Measurements from ENCODE around the gene ALDH1L2.

The ALDH1L2 gene

GRCh38 chr12:105033851-105034250, 50.4 kb downstream of the ALDH1L2 start:
- DNase-seq = no peak
- Mint-ChIP-seq H3K27me3 (no peaks in the 10 kb centered on the region), H3K4me3 (no peak overlapping the region), H3K4me1 (peaks cover 43% of the 10 kb centered on the region), H3K36me3 (peaks cover 4% of the 10 kb centered on the region), H3K9me3 (peaks cover 2% of the 10 kb centered on the region), H3K27ac (no peak overlapping the region)
- CTCF ChIA-PET = interaction anchor here (1.0 kb wide), 1 partner anchor 20 kb away, joined by 3 read pairs; no protein-coding TSS in a partner anchor

- H3K4me1 Mint-ChIP-seq = peaks cover 37% of the 10 kb centered on the region
- CTCF ChIA-PET = no interaction called here
- H3K36me3 Mint-ChIP-seq = peaks cover 4% of the 10 kb centered on the region
- no peak overlapping the region for H3K4me3 Mint-ChIP-seq
- no peak for DNase-seq
- no peak overlapping the region for H3K27ac Mint-ChIP-seq
- H3K27me3 Mint-ChIP-seq = no peaks in the 10 kb centered on the region
- peaks cover 2% of the 10 kb centered on the region for H3K9me3 Mint-ChIP-seq
Observed at GRCh38 chr12:105032703-105033357, 51.4 kb downstream of the ALDH1L2 start.

- Mint-ChIP-seq H3K36me3 (peaks cover 4% of the 10 kb centered on the region), H3K4me1 (peaks cover 27% of the 10 kb centered on the region), H3K27ac (peak overlapping the region; percentile 50), H3K27me3 (no peaks in the 10 kb centered on the region), H3K9me3 (peaks cover 2% of the 10 kb centered on the region), H3K4me3 (no peak overlapping the region)
- CTCF ChIA-PET = no interaction called here
- DNase-seq = no peak
Observed at GRCh38 chr12:105030820-105031807, 53.1 kb downstream of the ALDH1L2 start.

- Mint-ChIP-seq H3K4me1 (peaks cover 7% of the 10 kb centered on the region), H3K36me3 (peaks cover 2% of the 10 kb centered on the region), H3K27me3 (no peaks in the 10 kb centered on the region), H3K4me3 (no peak overlapping the region), H3K9me3 (no peaks in the 10 kb centered on the region), H3K27ac (no peak overlapping the region)
- DNase-seq = no peak
- CTCF ChIA-PET = no interaction called here
Observed at GRCh38 chr12:105026411-105026810, 57.8 kb downstream of the ALDH1L2 start.

- H3K4me1 Mint-ChIP-seq = peaks cover 2% of the 10 kb centered on the region
- peaks cover under 1% of the 10 kb centered on the region for H3K36me3 Mint-ChIP-seq
- no peaks in the 10 kb centered on the region for H3K9me3 Mint-ChIP-seq
- no peak for DNase-seq
- no peak overlapping the region for H3K4me3 Mint-ChIP-seq
- CTCF ChIA-PET = no interaction called here
- no peak overlapping the region for H3K27ac Mint-ChIP-seq
- no peaks in the 10 kb centered on the region for H3K27me3 Mint-ChIP-seq
Observed at GRCh38 chr12:105025890-105026289, 58.4 kb downstream of the ALDH1L2 start.

- Mint-ChIP-seq H3K36me3 (no peaks in the 10 kb centered on the region), H3K27ac (no peak overlapping the region), H3K4me1 (no peaks in the 10 kb centered on the region), H3K9me3 (no peaks in the 10 kb centered on the region), H3K27me3 (no peaks in the 10 kb centered on the region), H3K4me3 (no peak overlapping the region)
- no peak for DNase-seq
- CTCF ChIA-PET = no interaction called here
Observed at GRCh38 chr12:105024928-105025327, 59.3 kb downstream of the ALDH1L2 start.

GRCh38 chr12:105020241-105020962, 63.9 kb downstream of the ALDH1L2 start:
- no peaks in the 10 kb centered on the region for H3K9me3 Mint-ChIP-seq
- H3K4me1 Mint-ChIP-seq = no peaks in the 10 kb centered on the region
- CTCF ChIA-PET = no interaction called here
- no peak overlapping the region for H3K4me3 Mint-ChIP-seq
- H3K27me3 Mint-ChIP-seq = no peaks in the 10 kb centered on the region
- DNase-seq = no peak
- H3K27ac Mint-ChIP-seq = no peak overlapping the region
- H3K36me3 Mint-ChIP-seq = peaks cover 3% of the 10 kb centered on the region

GRCh38 chr12:105018776-105019175, 65.5 kb downstream of the ALDH1L2 start:
- Mint-ChIP-seq H3K27me3 (no peaks in the 10 kb centered on the region), H3K9me3 (no peaks in the 10 kb centered on the region), H3K4me3 (no peak overlapping the region), H3K27ac (no peak overlapping the region), H3K36me3 (peaks cover 8% of the 10 kb centered on the region), H3K4me1 (no peaks in the 10 kb centered on the region)
- DNase-seq = no peak
- CTCF ChIA-PET = no interaction called here

- CTCF ChIA-PET = no interaction called here
Observed at GRCh38 chr12:105018012-105018411, 66.2 kb downstream of the ALDH1L2 start.

GRCh38 chr12:105015543-105015942, 68.7 kb downstream of the ALDH1L2 start:
- CTCF ChIA-PET = no interaction called here
- DNase-seq = no peak
- H3K36me3 Mint-ChIP-seq = peaks cover 31% of the 10 kb centered on the region
- no peaks in the 10 kb centered on the region for H3K4me1 Mint-ChIP-seq
- no peak overlapping the region for H3K4me3 Mint-ChIP-seq
- H3K27me3 Mint-ChIP-seq = no peaks in the 10 kb centered on the region
- H3K9me3 Mint-ChIP-seq = peaks cover 6% of the 10 kb centered on the region
- no peak overlapping the region for H3K27ac Mint-ChIP-seq

More at GRCh38 chr12:105018012-105018411, 66.2 kb downstream of the ALDH1L2 start:
- DNase-seq = no peak
- Mint-ChIP-seq H3K9me3 (no peaks in the 10 kb centered on the region), H3K36me3 (peaks cover 8% of the 10 kb centered on the region), H3K27ac (no peak overlapping the region), H3K4me1 (no peaks in the 10 kb centered on the region), H3K4me3 (no peak overlapping the region), H3K27me3 (no peaks in the 10 kb centered on the region)

GRCh38 chr12:105014603-105015002, 69.7 kb downstream of the ALDH1L2 start:
- DNase-seq = no peak
- no peak overlapping the region for H3K4me3 Mint-ChIP-seq
- H3K27ac Mint-ChIP-seq = no peak overlapping the region
- H3K9me3 Mint-ChIP-seq = peaks cover 10% of the 10 kb centered on the region
- peaks cover 41% of the 10 kb centered on the region for H3K36me3 Mint-ChIP-seq
- H3K4me1 Mint-ChIP-seq = no peaks in the 10 kb centered on the region
- no peaks in the 10 kb centered on the region for H3K27me3 Mint-ChIP-seq
- CTCF ChIA-PET = no interaction called here

GRCh38 chr12:105013892-105014291, 70.4 kb downstream of the ALDH1L2 start:
- Mint-ChIP-seq H3K27ac (no peak overlapping the region), H3K36me3 (peaks cover 48% of the 10 kb centered on the region), H3K27me3 (no peaks in the 10 kb centered on the region), H3K9me3 (peaks cover 10% of the 10 kb centered on the region), H3K4me1 (no peaks in the 10 kb centered on the region), H3K4me3 (no peak overlapping the region)
- DNase-seq = no peak
- CTCF ChIA-PET = no interaction called here

- CTCF ChIA-PET = no interaction called here
- Mint-ChIP-seq H3K27ac (no peak overlapping the region), H3K27me3 (no peaks in the 10 kb centered on the region), H3K36me3 (peaks cover 79% of the 10 kb centered on the region), H3K4me1 (no peaks in the 10 kb centered on the region), H3K4me3 (no peak overlapping the region), H3K9me3 (peaks cover 18% of the 10 kb centered on the region)
- DNase-seq = no peak
Observed at GRCh38 chr12:105001476-105001875, 82.8 kb downstream of the ALDH1L2 start.

GRCh38 chr12:104999347-104999685, 84.9 kb downstream of the ALDH1L2 start:
- CTCF ChIA-PET = no interaction called here
- no peak overlapping the region for H3K27ac Mint-ChIP-seq

More at GRCh38 chr12:104999347-104999685, 84.9 kb downstream of the ALDH1L2 start:
- Mint-ChIP-seq H3K36me3 (peaks cover 78% of the 10 kb centered on the region), H3K4me3 (no peak overlapping the region), H3K4me1 (no peaks in the 10 kb centered on the region), H3K9me3 (peaks cover 18% of the 10 kb centered on the region), H3K27me3 (no peaks in the 10 kb centered on the region)
- no peak for DNase-seq
